Measurements from ENCODE around the gene CRADD.

Gene CRADD

DNA sequence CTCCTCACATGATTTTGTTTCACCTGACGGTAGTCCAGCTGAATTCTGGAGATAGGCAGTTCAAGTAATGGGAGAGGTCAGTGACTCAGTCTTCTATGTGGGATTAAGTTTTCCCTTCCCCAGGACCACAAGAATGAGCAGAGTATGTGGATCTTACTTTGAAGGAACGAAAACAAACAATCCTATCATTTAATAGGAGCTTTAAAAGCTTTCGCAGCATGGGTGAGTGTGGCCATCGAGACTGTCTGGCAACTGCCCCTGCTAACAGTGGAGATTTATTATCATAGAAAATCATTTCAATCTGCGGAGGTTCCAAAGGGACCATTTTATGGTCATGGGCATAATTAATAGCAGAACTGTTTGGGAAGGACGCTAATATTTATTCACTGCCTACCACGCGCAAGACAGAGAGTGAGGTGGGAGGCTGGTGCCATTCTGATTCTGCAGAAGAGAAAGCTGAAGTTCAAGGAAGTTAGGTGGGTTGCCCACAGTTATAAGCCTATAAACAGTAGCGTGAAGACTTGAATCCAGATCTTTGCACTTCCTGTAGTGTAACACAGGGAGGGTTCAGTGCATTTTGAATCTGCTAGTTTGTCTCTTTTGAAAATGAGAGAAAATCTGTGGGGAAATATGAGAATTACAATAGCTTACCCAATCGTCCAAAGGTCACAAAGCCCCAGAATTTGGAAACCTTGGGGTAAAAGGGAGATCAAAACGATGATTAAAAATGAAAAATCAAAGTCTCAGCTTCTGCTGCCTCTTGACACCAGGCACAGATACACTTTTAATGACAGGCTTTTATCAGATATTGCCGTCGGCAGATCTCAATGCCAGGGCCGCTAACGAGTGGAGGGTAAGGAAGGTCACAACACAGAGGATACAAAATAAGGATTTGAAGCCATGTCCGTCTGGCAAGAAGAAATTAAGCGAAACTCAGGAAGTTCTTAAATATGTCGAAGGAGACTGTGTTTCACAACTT is 209.6 kb downstream of the CRADD start (continued):
- TF ChIP-seq, protein P1, sequence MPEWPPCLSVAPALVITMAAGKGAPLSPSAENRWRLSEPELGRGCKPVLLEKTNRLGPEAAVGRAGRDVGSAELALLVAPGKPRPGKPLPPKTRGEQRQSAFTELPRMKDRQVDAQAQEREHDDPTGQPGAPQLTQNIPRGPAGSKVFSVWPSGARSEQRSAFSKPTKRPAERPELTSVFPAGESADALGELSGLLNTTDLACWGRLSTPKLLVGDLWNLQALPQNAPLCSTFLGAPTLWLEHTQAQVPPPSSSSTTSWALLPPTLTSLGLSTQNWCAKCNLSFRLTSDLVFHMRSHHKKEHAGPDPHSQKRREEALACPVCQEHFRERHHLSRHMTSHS (tag by site-specific recombination; IDR thresholded peaks at IDR 0.05), result no peak
- TF ChIP-seq ZNF76 (tag by site-specific recombination; IDR thresholded peaks at IDR 0.05; ENCODE audit: borderline replicate concordance, low read depth) (no peak), GLI4 (tag by site-specific recombination; IDR thresholded peaks at IDR 0.05) (no peak), ZFHX2 (tag by site-specific recombination; conservative IDR thresholded peaks at IDR 0.05) (peak; percentile 46; the same call in 1 of the 2 replicates), ZNF16 (tag by site-specific recombination; IDR thresholded peaks at IDR 0.05; ENCODE audit: low read depth) (no peak), ZNF221 (tag by site-specific recombination; IDR thresholded peaks at IDR 0.05; ENCODE audit: borderline replicate concordance) (no peak), ZNF560 (tag by site-specific recombination; IDR thresholded peaks at IDR 0.05; ENCODE audit: borderline replicate concordance) (no peak), ZNF449 (tag by site-specific recombination; IDR thresholded peaks at IDR 0.05) (0 out of 2 replicates have a peak, but pooled peaks have one; percentile 9), ZNF10 (tag by site-specific recombination; IDR thresholded peaks at IDR 0.05) (peak; percentile 80), ZNF214 (tag by site-specific recombination; IDR thresholded peaks at IDR 0.05; ENCODE audit: borderline replicate concordance) (no peak), REPIN1 (tag by site-specific recombination; IDR thresholded peaks at IDR 0.05; ENCODE audit: low read depth) (no peak), ZNF501 (tag by site-specific recombination; IDR thresholded peaks at IDR 0.05) (no peak), ZBTB7A (tag by site-specific recombination; IDR thresholded peaks at IDR 0.05; ENCODE audit: low read depth) (no peak), ZNF544 (tag by site-specific recombination; IDR thresholded peaks at IDR 0.05) (no peak), TRIM28 (IDR thresholded peaks at IDR 0.05; ENCODE audit: borderline replicate concordance, low read length) (peak; percentile 65), ZNF366 (tag by site-specific recombination; conservative IDR thresholded peaks at IDR 0.05) (no peak), MEIS1 (CRISPR knock-in tag; IDR thresholded peaks at IDR 0.05; ENCODE audit: borderline replicate concordance) (no peak), MZF1 (tag by site-specific recombination; IDR thresholded peaks at IDR 0.05; ENCODE audit: borderline replicate concordance) (peak; percentile 90; the same call in 1 of the 2 replicates), ZNF426 (tag by site-specific recombination; IDR thresholded peaks at IDR 0.05) (no peak), ZNF24 (tag by site-specific recombination; IDR thresholded peaks at IDR 0.05) (peak; percentile 83), ZBTB17 (tag by site-specific recombination; IDR thresholded peaks at IDR 0.05) (peak; percentile 47; the same call in 1 of the 2 replicates), ZNF558 (tag by site-specific recombination; IDR thresholded peaks at IDR 0.05) (peak; percentile 44; the same call in 1 of the 2 replicates), EGR2 (tag by site-specific recombination; IDR thresholded peaks at IDR 0.05; ENCODE audit: low read depth) (peak; percentile 55; the same call in 1 of the 2 replicates), ZNF629 (tag by site-specific recombination; IDR thresholded peaks at IDR 0.05) (0 out of 2 replicates have a peak, but pooled peaks have one; percentile 22), BCL11B (tag by site-specific recombination; IDR thresholded peaks at IDR 0.05; ENCODE audit: low read depth) (no peak), ZNF121 (tag by site-specific recombination; IDR thresholded peaks at IDR 0.05) (no peak), ZNF830 (tag by site-specific recombination; IDR thresholded peaks at IDR 0.05; ENCODE audit: low read depth) (no peak)
- TF ChIP-seq, protein P2, sequence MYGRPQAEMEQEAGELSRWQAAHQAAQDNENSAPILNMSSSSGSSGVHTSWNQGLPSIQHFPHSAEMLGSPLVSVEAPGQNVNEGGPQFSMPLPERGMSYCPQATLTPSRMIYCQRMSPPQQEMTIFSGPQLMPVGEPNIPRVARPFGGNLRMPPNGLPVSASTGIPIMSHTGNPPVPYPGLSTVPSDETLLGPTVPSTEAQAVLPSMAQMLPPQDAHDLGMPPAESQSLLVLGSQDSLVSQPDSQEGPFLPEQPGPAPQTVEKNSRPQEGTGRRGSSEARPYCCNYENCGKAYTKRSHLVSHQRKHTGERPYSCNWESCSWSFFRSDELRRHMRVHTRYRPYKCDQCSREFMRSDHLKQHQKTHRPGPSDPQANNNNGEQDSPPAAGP (tag by site-specific recombination; IDR thresholded peaks at IDR 0.05), result 0 out of 2 replicates have a peak, but pooled peaks have one; percentile 29
- TF ChIP-seq, protein P3, sequence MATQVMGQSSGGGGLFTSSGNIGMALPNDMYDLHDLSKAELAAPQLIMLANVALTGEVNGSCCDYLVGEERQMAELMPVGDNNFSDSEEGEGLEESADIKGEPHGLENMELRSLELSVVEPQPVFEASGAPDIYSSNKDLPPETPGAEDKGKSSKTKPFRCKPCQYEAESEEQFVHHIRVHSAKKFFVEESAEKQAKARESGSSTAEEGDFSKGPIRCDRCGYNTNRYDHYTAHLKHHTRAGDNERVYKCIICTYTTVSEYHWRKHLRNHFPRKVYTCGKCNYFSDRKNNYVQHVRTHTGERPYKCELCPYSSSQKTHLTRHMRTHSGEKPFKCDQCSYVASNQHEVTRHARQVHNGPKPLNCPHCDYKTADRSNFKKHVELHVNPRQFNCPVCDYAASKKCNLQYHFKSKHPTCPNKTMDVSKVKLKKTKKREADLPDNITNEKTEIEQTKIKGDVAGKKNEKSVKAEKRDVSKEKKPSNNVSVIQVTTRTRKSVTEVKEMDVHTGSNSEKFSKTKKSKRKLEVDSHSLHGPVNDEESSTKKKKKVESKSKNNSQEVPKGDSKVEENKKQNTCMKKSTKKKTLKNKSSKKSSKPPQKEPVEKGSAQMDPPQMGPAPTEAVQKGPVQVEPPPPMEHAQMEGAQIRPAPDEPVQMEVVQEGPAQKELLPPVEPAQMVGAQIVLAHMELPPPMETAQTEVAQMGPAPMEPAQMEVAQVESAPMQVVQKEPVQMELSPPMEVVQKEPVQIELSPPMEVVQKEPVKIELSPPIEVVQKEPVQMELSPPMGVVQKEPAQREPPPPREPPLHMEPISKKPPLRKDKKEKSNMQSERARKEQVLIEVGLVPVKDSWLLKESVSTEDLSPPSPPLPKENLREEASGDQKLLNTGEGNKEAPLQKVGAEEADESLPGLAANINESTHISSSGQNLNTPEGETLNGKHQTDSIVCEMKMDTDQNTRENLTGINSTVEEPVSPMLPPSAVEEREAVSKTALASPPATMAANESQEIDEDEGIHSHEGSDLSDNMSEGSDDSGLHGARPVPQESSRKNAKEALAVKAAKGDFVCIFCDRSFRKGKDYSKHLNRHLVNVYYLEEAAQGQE (tag by site-specific recombination; IDR thresholded peaks at IDR 0.05), result no peak

All from HEK293 (cell line).